Thyroid gland (tissue), 4 donors: ENCODE measurements around the gene CDC20.

Experiments
- POLR2A ChIP-seq, 2 donors: fragments of 450-650 bp; IDR thresholded peaks; one replicate each; pipeline ENCODE4 v1.6.1; 2017; ENCODE audit warnings: antibody characterized with exemption in 2 of 2, mild to moderate bottlenecking in 2 of 2, moderate library complexity in 1 of 2
- TF ChIP-seq, protein P1 (sequence below), 6 experiments: fragments of 200-600 bp in 3 of 6; fragments of 450-650 bp in 3 of 6; sonication (generic) in 3 of 6; IDR thresholded peaks; one replicate each; pipeline ENCODE4 v1.5.1; 2016 to 2019; ENCODE audit warnings: antibody characterized with exemption in 6 of 6, mild to moderate bottlenecking in 2 of 6, inconsistent platforms in 1 of 6, moderate library complexity in 1 of 6

DNA sequence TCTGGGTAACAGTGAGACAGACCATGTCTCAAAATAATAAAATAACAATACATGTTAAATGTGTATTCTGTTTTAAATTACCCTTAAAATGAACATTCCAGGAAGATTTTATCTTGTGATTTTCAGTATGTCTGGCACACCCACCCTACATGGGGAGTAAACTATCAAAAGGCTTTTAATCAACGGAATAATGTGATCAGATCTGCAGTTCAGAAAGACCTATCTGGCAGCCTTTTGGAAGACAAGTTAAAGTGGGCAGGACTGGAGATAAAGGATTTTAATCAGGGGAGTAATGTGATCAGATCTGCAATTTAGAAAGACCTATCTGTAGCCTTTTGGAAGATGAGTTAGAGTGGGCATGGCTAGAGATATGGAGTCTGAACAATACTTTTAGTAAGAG lies 20.7 kb downstream of the CDC20 start:
- TF ChIP-seq, protein P1, sequence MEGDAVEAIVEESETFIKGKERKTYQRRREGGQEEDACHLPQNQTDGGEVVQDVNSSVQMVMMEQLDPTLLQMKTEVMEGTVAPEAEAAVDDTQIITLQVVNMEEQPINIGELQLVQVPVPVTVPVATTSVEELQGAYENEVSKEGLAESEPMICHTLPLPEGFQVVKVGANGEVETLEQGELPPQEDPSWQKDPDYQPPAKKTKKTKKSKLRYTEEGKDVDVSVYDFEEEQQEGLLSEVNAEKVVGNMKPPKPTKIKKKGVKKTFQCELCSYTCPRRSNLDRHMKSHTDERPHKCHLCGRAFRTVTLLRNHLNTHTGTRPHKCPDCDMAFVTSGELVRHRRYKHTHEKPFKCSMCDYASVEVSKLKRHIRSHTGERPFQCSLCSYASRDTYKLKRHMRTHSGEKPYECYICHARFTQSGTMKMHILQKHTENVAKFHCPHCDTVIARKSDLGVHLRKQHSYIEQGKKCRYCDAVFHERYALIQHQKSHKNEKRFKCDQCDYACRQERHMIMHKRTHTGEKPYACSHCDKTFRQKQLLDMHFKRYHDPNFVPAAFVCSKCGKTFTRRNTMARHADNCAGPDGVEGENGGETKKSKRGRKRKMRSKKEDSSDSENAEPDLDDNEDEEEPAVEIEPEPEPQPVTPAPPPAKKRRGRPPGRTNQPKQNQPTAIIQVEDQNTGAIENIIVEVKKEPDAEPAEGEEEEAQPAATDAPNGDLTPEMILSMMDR (IDR thresholded peaks at IDR 0.05): no peak
- TF ChIP-seq POLR2A (IDR thresholded peaks at IDR 0.05): no peak
